ENCODE measurements around the gene FAM149B1.

The FAM149B1 gene

DNA sequence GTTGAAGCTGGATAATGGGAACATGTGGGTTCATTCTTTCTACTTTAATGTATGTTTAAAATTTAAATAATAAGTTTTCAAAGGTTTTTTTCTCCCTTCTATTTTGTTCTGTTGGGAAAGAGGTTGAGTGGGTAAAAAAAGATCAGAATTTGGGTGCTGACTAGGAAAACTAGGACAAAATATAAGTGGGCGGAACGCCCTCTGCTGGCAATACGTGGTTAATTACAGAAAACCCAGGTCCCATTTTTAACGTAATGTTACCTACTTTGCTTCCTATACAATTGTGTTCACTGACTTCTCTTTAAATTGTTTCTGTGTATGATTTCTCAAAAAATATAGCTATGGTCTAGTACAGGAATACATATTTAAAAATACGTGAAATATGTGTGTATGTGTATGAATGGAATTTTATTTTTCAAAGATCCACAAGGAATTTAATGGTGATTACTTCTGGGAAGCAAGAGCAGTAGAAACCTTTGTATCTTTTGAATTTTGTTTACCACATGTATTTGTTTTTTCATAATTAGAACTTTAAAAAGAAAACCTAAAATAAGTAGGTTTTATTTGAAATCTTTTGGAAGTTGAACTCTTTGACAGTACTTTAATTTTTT, 8.8 kb upstream of the FAM149B1 start:
- DNase-seq (ENCODE audit: low read depth), result peak; percentile 20
- in situ Hi-C loops (cut with HindIII; ENCODE audit: low sequenced_read_pairs), result no loop called here
- TF ChIP-seq, protein P1, sequence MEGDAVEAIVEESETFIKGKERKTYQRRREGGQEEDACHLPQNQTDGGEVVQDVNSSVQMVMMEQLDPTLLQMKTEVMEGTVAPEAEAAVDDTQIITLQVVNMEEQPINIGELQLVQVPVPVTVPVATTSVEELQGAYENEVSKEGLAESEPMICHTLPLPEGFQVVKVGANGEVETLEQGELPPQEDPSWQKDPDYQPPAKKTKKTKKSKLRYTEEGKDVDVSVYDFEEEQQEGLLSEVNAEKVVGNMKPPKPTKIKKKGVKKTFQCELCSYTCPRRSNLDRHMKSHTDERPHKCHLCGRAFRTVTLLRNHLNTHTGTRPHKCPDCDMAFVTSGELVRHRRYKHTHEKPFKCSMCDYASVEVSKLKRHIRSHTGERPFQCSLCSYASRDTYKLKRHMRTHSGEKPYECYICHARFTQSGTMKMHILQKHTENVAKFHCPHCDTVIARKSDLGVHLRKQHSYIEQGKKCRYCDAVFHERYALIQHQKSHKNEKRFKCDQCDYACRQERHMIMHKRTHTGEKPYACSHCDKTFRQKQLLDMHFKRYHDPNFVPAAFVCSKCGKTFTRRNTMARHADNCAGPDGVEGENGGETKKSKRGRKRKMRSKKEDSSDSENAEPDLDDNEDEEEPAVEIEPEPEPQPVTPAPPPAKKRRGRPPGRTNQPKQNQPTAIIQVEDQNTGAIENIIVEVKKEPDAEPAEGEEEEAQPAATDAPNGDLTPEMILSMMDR (IDR thresholded peaks at IDR 0.05; ENCODE audit: low read depth, low read length, missing control alignments), result peak; percentile 74
- no peak overlapping the region for H3K4me3 ChIP-seq (ENCODE audit: low read depth, low read length)

DNA sequence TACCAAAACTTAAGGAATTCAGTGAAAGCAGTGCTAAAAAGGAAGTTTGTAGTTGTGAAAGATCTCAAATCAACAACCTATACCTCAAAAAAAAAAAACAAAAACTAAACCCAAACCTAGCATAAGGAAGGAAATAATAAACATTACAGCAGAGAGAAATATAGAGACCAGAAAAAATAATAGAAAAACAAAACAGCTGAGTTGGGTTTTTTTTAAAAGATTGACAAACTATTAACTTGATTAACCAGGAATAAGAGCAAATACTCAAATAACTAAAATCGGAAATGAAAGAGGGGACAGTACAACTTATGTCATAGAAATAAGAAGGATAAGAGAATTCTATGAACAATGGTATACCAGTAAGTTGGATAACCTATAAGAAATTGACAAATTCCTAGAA, 6.8 kb upstream of the FAM149B1 start:
- DNase-seq (ENCODE audit: low read depth), result no peak
- in situ Hi-C loops (cut with HindIII; ENCODE audit: low sequenced_read_pairs), result no loop called here
- TF ChIP-seq, protein P1 (IDR thresholded peaks at IDR 0.05; ENCODE audit: low read depth, low read length, missing control alignments), result no peak

DNA sequence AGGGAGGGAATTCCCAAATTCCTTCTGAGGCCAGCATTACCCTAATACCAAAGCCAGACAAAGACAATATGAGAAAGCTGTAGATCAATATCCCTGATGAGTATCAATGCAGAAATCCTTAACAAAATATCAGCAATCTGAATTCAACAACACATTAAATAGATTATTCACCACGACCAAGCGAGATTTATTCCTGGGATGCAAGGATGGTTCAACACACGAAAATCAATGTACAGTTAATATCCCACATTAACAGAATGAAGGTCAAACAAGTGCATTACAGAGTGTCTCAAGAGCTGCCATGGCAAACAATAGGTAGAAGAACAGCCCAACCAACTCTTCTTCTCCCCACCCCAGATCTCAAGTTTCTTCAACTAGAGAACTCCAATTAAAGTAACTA, 6.3 kb upstream of the FAM149B1 start:
- TF ChIP-seq, protein P1 (IDR thresholded peaks at IDR 0.05; ENCODE audit: low read depth, low read length, missing control alignments), result no peak
- in situ Hi-C loops (cut with HindIII; ENCODE audit: low sequenced_read_pairs), result no loop called here
- no peak overlapping the region for H3K4me3 ChIP-seq (ENCODE audit: low read depth, low read length)
- no peak for DNase-seq (ENCODE audit: low read depth)

More for the DNA sequence above, 6.8 kb upstream of the FAM149B1 start:
- H3K4me3 ChIP-seq (ENCODE audit: low read depth, low read length), result no peak overlapping the region

DNA sequence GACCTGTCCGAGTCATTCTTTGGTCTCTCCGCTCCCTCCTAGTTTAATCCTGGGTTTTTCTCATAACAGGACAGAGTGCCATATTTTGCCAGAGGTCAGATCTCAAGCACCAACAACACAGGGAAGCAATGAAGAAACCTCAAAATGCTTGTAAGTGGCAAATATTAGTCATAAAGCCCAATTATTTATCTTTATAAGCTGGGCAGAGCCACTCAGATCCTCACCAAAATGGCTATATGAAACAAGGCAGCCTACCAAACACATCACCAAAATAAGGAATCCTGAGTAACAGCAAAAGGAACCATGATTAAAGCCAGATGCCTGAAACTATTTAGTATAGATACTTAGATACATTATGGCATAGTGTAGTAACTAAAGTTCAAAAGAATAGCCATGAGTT, 4.8 kb upstream of the FAM149B1 start:
- H3K4me3 ChIP-seq (ENCODE audit: low read depth, low read length), result no peak overlapping the region
- in situ Hi-C loops (cut with HindIII; ENCODE audit: low sequenced_read_pairs), result no loop called here
- no peak for DNase-seq (ENCODE audit: low read depth)
- TF ChIP-seq, protein P1 (IDR thresholded peaks at IDR 0.05; ENCODE audit: low read depth, low read length, missing control alignments), result no peak

DNA sequence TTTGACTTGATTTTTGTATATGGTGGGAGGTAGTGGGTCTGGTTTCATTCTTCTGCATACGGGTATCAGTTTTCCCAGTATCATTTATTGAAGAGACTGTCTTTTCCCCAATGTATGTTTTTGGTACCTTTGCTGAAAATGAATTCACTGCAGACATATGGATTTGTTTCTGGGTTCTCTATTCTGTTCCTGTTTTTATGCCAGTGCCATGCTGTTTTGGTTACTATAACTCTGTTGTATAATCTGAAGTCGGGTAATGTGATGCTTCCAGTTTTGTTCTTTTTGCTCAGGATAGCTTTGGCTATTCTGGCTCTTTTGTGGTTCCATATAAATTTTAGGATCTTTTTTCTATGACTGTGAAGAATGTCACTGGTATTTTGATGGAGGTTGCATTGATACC, 947 bp upstream of the FAM149B1 start:
- no peak for DNase-seq (ENCODE audit: low read depth)
- peak overlapping the region; percentile 74 for H3K4me3 ChIP-seq (ENCODE audit: low read depth, low read length)
- TF ChIP-seq, protein P1 (IDR thresholded peaks at IDR 0.05; ENCODE audit: low read depth, low read length, missing control alignments), result no peak
- in situ Hi-C loops (cut with HindIII; ENCODE audit: low sequenced_read_pairs), result no loop called here

DNA sequence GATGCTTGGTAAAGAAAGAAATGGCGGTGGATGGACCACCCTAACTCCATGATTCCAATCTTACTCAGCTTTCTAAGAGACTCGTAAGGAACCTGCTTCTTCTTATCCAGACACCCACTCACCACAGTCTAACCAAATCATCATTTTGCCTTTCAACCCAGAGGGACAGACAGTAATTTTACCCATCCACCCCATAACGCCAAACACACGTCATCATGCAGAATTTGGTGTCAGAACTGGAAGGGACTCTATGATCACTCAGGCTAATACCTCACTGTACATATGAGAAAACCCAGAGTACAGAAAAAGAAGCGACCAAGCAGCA, 499 bp upstream of the FAM149B1 start:
- no peak for DNase-seq (ENCODE audit: low read depth)
- TF ChIP-seq, protein P1 (IDR thresholded peaks at IDR 0.05; ENCODE audit: low read depth, low read length, missing control alignments), result no peak
- H3K4me3 ChIP-seq (ENCODE audit: low read depth, low read length), result peak overlapping the region; percentile 74
- in situ Hi-C loops (cut with HindIII; ENCODE audit: low sequenced_read_pairs), result no loop called here

DNA sequence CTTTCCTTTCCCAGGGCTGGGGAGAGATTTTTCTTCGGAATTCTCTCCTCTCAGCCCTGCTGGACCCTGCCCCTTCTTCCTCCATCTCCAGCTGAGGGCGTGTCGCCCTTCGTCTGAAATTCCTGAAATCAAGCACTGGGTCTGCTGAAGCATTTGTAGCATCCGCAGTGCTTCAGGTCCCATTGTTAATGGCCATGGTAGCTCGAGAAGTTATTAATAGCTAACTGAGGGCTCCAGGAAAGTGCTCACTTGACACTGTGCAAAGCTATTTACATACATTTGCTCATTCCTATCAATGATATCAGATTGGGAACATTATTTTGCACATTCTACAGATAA, 515 bp downstream of the FAM149B1 start:
- no peak for DNase-seq (ENCODE audit: low read depth)
- TF ChIP-seq, protein P1 (IDR thresholded peaks at IDR 0.05; ENCODE audit: low read depth, low read length, missing control alignments), result no peak
- H3K4me3 ChIP-seq (ENCODE audit: low read depth, low read length), result peak overlapping the region; percentile 74
- in situ Hi-C loops (cut with HindIII; ENCODE audit: low sequenced_read_pairs), result no loop called here
